GM12872 (cell line): ENCODE measurements around the gene VSIG1.

Experiments
- TF ChIP-seq, protein P1 (sequence below): IDR thresholded peaks from 3 replicates; pipeline ENCODE4 v1.5.1; 2011; ENCODE audit warnings: low read depth, mild to moderate bottlenecking, low read length, moderate library complexity; ENCODE audit not compliant: insufficient read depth

VSIG1 gene

DNA sequence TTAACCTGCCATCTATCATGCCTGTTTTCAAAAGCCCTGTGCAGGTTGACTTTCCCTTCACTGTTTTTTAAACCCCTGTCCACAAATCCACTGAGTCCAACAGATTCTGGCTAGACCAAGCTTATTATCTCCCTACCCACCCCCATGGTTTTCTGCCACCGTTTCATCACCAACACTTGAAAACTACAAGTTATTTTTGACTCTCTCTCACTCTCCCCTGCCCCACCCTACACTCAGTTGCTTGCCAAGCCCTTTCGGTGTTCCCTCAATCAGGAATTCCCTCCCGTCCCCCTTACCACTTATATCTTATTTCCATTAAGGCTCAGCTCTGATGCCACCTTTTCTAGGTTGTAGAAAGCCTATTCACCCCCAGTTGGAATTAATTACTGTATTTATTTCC, 76.4 kb downstream of the VSIG1 start:
- TF ChIP-seq, protein P1, sequence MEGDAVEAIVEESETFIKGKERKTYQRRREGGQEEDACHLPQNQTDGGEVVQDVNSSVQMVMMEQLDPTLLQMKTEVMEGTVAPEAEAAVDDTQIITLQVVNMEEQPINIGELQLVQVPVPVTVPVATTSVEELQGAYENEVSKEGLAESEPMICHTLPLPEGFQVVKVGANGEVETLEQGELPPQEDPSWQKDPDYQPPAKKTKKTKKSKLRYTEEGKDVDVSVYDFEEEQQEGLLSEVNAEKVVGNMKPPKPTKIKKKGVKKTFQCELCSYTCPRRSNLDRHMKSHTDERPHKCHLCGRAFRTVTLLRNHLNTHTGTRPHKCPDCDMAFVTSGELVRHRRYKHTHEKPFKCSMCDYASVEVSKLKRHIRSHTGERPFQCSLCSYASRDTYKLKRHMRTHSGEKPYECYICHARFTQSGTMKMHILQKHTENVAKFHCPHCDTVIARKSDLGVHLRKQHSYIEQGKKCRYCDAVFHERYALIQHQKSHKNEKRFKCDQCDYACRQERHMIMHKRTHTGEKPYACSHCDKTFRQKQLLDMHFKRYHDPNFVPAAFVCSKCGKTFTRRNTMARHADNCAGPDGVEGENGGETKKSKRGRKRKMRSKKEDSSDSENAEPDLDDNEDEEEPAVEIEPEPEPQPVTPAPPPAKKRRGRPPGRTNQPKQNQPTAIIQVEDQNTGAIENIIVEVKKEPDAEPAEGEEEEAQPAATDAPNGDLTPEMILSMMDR = no peak

DNA sequence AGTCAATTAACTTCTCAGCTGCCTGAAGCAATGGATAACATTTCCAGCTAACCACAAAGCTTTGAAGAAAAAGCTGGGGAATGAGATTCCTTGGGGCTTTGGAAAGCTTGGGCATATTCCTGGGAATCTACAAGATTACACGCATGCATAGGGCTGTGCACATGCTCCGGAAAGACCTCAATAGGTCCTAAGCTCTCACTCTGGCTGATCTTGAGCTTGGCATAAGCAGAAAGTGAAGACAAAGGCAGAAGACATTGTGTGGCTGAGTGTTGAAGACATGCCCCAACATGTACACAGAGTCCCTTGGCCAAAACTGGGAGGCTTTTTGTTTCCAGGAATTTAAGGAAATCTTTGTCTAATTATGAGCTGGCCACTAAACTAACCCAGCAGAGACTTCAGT, 77.9 kb downstream of the VSIG1 start:
- TF ChIP-seq, protein P1 = no peak

DNA sequence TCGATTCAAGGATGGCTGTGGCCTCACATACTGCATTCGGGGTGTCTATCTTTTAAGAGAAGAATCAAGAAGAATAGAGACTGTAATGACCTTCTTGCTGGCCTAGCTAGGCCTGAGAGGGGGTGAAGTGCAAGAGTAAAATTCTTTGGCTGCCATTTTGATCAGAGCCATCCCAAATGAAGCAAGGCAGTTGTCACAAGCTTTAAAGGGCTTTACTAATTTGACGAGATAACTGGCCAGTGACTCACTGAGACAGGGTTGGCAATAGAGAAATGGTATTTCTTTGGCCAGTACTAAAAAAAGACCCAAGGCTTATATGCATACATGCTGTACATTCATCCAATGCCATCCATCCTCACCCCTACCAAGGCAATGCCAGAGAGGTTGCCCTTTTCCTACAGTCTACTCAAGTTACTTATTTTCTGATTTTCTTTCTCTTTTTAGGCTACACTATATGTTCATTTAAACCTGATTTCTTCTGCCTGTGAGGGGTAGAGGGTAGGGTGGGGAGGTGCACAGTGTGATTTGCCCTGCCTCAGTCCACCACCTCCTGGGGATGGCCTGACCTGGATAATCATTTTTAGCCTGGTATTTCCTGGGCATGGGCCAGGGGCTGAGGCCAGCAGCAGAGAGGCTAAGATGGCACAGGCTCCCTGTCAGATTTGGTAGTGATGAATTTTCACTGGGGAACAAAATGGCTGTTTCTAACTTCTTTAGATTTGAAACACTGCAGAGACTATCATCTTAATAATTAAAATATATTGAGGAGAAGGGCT, 78.9 kb downstream of the VSIG1 start:
- TF ChIP-seq, protein P1 = no peak

DNA sequence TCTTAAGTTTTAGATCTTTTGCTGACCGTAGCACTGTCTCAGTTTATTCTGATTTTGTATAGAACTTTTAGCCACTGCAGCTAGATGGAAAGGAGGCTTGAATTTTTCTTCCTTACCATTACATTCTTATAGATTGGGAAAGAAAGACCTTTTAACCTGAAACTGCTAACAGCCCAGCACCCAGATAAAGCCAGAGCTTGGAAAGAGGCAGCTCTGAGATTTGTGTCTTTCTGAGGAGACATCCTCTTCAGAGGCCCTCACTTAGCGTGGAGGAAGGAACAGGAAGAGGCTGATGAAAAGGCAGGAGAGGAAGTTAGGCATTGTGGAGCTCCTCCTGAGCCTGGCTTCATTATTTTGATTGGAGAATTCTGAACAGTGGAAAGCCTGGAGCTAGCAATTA, 81.8 kb downstream of the VSIG1 start:
- TF ChIP-seq, protein P1 = no peak

DNA sequence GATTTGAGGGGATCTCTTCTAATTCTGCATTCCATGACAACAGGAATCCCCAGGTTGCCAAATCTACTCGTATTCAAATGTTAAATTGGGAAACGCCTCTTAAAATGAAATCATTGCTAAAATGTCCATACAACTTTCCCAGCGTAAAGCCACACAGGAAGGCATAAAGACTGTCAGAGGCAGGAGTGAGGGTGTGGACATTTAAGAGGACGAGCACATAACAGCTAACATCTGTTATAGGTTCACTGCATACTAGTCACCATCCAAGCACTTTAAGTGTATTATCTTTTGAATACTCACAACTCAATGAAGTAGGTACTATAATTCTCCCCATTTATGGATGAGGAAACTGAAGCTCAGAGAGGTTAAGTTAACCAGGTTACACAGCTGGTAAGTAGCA, 82.3 kb downstream of the VSIG1 start:
- TF ChIP-seq, protein P1 = no peak
